GM12878 (cell line): ENCODE data around the gene MPC1. TPM values are rescaled to one million over a fixed set of nuclear protein-coding genes. Genes with fewer than 3 reads are reported as not detected.

Source experiments
- ATAC-seq: fragments of 200-7000 bp; cut with Tn5 transposase; 3 replicates; pipeline ENCODE4 v1.9.1; 2020; ENCODE audit warnings: mild to moderate bottlenecking, moderate library complexity
- BruUV-seq: library from RNA; stranded (reverse); fragments of 400-500 nt; replicated peaks from 2 replicates; lab custom pipeline; 2021; lab: Mats Ljungman, UMichigan
- CTCF ChIA-PET: fragments of 300-600 bp; sonication (Branson Sonifier 250); formaldehyde crosslinking; extraction: SDS; loops from one replicate; lab custom pipeline; 2021; ENCODE audit warnings: inconsistent platforms; lab: Yijun Ruan, JAX
- POLR2A ChIA-PET: fragments of 350-600 bp; formaldehyde crosslinking; extraction: SDS; loops from one replicate; lab custom pipeline; 2021; ENCODE audit warnings: inconsistent platforms; lab: Charles Lee
- RAD21 ChIA-PET: fragments of 300-600 bp; sonication (Branson Sonifier 250); formaldehyde crosslinking; loops from one replicate; lab custom pipeline; 2023; ENCODE audit warnings: antibody characterized with exemption; ENCODE audit not compliant: unreplicated experiment; lab: Charles Lee
- SMC1A ChIA-PET: fragments of 300-600 bp; sonication (Branson Sonifier 250); formaldehyde crosslinking; loops from one replicate; lab custom pipeline; 2023; ENCODE audit not compliant: unreplicated experiment, uncharacterized antibody; lab: Charles Lee
- DNase-seq: peaks from one replicate; pipeline ENCODE4 v3.0.0-alpha.2; 2011; ENCODE audit warnings: low read depth, low spot score
- FAIRE-seq: peaks from 3 replicates; lab custom pipeline; 2011; peaks lifted over from hg19 to GRCh38; lab: Jason Lieb, UNC
- H2AFZ ChIP-seq: 2 replicates; pipeline ENCODE4 v1.6.0; 2011; ENCODE audit warnings: low read depth, low read length, control low read depth; ENCODE audit not compliant: control insufficient read depth
- H3K27ac ChIP-seq: 2 replicates; pipeline ENCODE4 v1.5.1; 2011; ENCODE audit warnings: control low read depth; ENCODE audit not compliant: control insufficient read depth, insufficient read depth
- H3K27me3 ChIP-seq, 2 experiments: replicated peaks in 1 of 2; 2 replicates each; pipeline versions ENCODE4 v1.6.0 to v1.6.1; 2011; ENCODE audit warnings: low read length in 1 of 2; ENCODE audit not compliant: control insufficient read depth in 2 of 2, insufficient read depth in 2 of 2
- H3K36me3 ChIP-seq, 2 experiments: 2 replicates each; pipeline ENCODE4 v1.5.1; 2011; ENCODE audit warnings: low read length in 1 of 2; ENCODE audit not compliant: control insufficient read depth in 2 of 2, insufficient read depth in 2 of 2
- H3K4me1 ChIP-seq: 2 replicates; pipeline ENCODE4 v1.6.1; 2011; ENCODE audit warnings: mild to moderate bottlenecking, low read length, moderate library complexity, mixed read lengths; ENCODE audit not compliant: control insufficient read depth, insufficient read depth
- H3K4me2 ChIP-seq: 2 replicates; pipeline ENCODE4 v1.6.0; 2011; ENCODE audit warnings: control low read depth; ENCODE audit not compliant: control insufficient read depth, insufficient read depth
- H3K4me3 ChIP-seq: fragments of 200-600 bp; sonication (generic); 2 replicates; pipeline ENCODE4 v1.5.1; 2016
- H3K79me2 ChIP-seq: 2 replicates; pipeline ENCODE4 v1.6.0; 2011; ENCODE audit warnings: low read length; ENCODE audit not compliant: control insufficient read depth, insufficient read depth
- H3K9ac ChIP-seq: 2 replicates; pipeline ENCODE4 v1.8.0; 2011; ENCODE audit warnings: low read length, control low read depth, mixed read lengths; ENCODE audit not compliant: control insufficient read depth, insufficient read depth
- H3K9me3 ChIP-seq: replicated peaks from 3 replicates; pipeline ENCODE4 v1.5.1; 2011; ENCODE audit warnings: mild to moderate bottlenecking, low read length; ENCODE audit not compliant: control insufficient read depth, insufficient read depth
- H4K20me1 ChIP-seq: 2 replicates; pipeline ENCODE4 v1.6.0; 2011; ENCODE audit not compliant: control insufficient read depth, insufficient read depth
- DPF2 ChIP-seq: fragments of 450-650 bp; IDR thresholded peaks from 2 replicates; pipeline ENCODE4 v1.6.1; 2017; ENCODE audit warnings: mild to moderate bottlenecking
- ELK1 ChIP-seq: IDR thresholded peaks from 2 replicates; pipeline ENCODE4 v1.6.1; 2012; ENCODE audit warnings: low read depth, low read length, improper control_type of control experiment
- EZH2 ChIP-seq: IDR thresholded peaks from 2 replicates; pipeline ENCODE4 v1.6.1; 2012; ENCODE audit warnings: low read depth, mild to moderate bottlenecking, control low read depth, inconsistent platforms, low read length, borderline replicate concordance; ENCODE audit not compliant: control insufficient read depth
- GATAD2B ChIP-seq: fragments of 450-650 bp; conservative IDR thresholded peaks from 2 replicates; pipeline ENCODE4 v1.6.1; 2017; ENCODE audit warnings: low read depth, mild to moderate bottlenecking, moderate library complexity
- KLF5 ChIP-seq: fragments of 450-650 bp; IDR thresholded peaks from 2 replicates; pipeline ENCODE4 v1.6.1; 2014; ENCODE audit warnings: mild to moderate bottlenecking; ENCODE audit not compliant: partially characterized antibody
- NR2C1 ChIP-seq: fragments of 450-650 bp; IDR thresholded peaks from 2 replicates; pipeline ENCODE4 v1.6.1; 2017; ENCODE audit warnings: antibody characterized with exemption, mild to moderate bottlenecking, moderate library complexity
- RB1 ChIP-seq: fragments of 450-650 bp; formaldehyde crosslinking; IDR thresholded peaks from 2 replicates; pipeline ENCODE4 v1.6.1; 2017; ENCODE audit warnings: mild to moderate bottlenecking, borderline replicate concordance
- RFX5 ChIP-seq: IDR thresholded peaks from 2 replicates; pipeline ENCODE4 v1.6.1; 2011; ENCODE audit warnings: low read depth, low read length, improper control_type of control experiment
- RUNX3 ChIP-seq: IDR thresholded peaks from 2 replicates; pipeline ENCODE4 v1.6.1; 2012; ENCODE audit warnings: low read length, inconsistent platforms
- SIX5 ChIP-seq: IDR thresholded peaks from 2 replicates; pipeline ENCODE4 v1.6.1; 2011; ENCODE audit warnings: mild to moderate bottlenecking, low read depth, low read length, moderate library complexity; ENCODE audit not compliant: severe bottlenecking
- SKIL ChIP-seq: fragments of 450-650 bp; IDR thresholded peaks from 2 replicates; pipeline ENCODE4 v1.6.1; 2017; ENCODE audit warnings: mild to moderate bottlenecking, low read depth, inconsistent platforms; ENCODE audit not compliant: poor library complexity, severe bottlenecking
- SRF ChIP-seq, 2 experiments: IDR thresholded peaks; 2 replicates each; pipeline ENCODE4 v1.6.1; 2011; ENCODE audit warnings: low read depth in 2 of 2, low read length in 2 of 2, mild to moderate bottlenecking in 1 of 2, moderate library complexity in 1 of 2
- TCF12 ChIP-seq: IDR thresholded peaks from 2 replicates; pipeline ENCODE4 v1.6.1; 2011; ENCODE audit warnings: low read depth, mild to moderate bottlenecking, low read length
- USF1 ChIP-seq: IDR thresholded peaks from 2 replicates; pipeline ENCODE4 v1.6.1; 2011; ENCODE audit warnings: borderline replicate concordance, low read depth, mild to moderate bottlenecking, moderate library complexity, mixed read lengths, low read length; ENCODE audit not compliant: insufficient read depth; ENCODE audit errors: extremely low read length
- WRNIP1 ChIP-seq: IDR thresholded peaks from 2 replicates; pipeline ENCODE4 v1.6.1; 2011; ENCODE audit warnings: low read depth, low read length, improper control_type of control experiment, borderline replicate concordance
- ZBTB33 ChIP-seq: fragments of 450-650 bp; IDR thresholded peaks from 2 replicates; pipeline ENCODE4 v1.6.1; 2017; ENCODE audit warnings: mild to moderate bottlenecking
- ZNF622 ChIP-seq: fragments of 450-650 bp; IDR thresholded peaks from 2 replicates; pipeline ENCODE4 v1.6.1; 2017; ENCODE audit warnings: mild to moderate bottlenecking, inconsistent platforms
- ZZZ3 ChIP-seq: IDR thresholded peaks from 2 replicates; pipeline ENCODE4 v1.6.1; 2011; ENCODE audit warnings: low read depth; ENCODE audit not compliant: control insufficient read depth, insufficient read length
- WGBS: methylation state at CpG from one replicate; pipeline ENCODE4 v1.1.6; 2016; ENCODE audit warnings: low lambda C conversion rate; ENCODE audit not compliant: insufficient replicate concordance, insufficient coverage; ENCODE audit errors: missing lambda C conversion rate; 5-methylcytosine and 5-hydroxymethylcytosine counted together
- in situ Hi-C: fragments of 300-500 bp; cut with MboI; formaldehyde crosslinking; loops from 9 replicates; pipeline ENCODE4 v1.14.3; 2018; ENCODE audit warnings: mixed read lengths
- intact Hi-C: fragments of 100-400 bp; cut with micrococcal nuclease; formaldehyde crosslinking; loops from one replicate; pipeline ENCODE4 v1.14.2; 2022; ENCODE audit not compliant: unreplicated experiment
- polyA plus RNA-seq, 11 experiments: library from polyadenylated mRNA; depleted of rRNA in 4 of 11; unstranded in 6 of 11; stranded (reverse) in 5 of 11; fragments of >200 nt; fragmentation: Nextera tagmentation in 4 of 11; fragmentation: Illumina TruSeq in 1 of 11; extraction: Ambion mirVana in 4 of 11; extraction: Trizol in 1 of 11; gene quantifications; 1 replicate in 1 of 11; 2 replicates in 10 of 11; pipeline versions ENCODE4 v1.2.1 to v1.2.3, GENCODE V29; 2011 to 2016; ENCODE audit warnings: inconsistent platforms in 2 of 11, missing spikeins in 2 of 11, low read depth in 1 of 11
- total RNA-seq, 4 experiments: library from RNA; depleted of rRNA in 3 of 4; stranded (reverse); fragments of >200 nt in 3 of 4; fragmentation: Illumina TruSeq in 1 of 4; extraction: Trizol in 1 of 4; gene quantifications; 2 replicates each; pipeline versions ENCODE4 v1.2.1 to v1.2.3, GENCODE V29; 2013 to 2021

Gene MPC1
- total and polyA plus RNA-seq, 10 of the 15 experiments (the other 5 are each of a cell fraction or from before 2014, with no cell fraction given) = 53.2 to 177 (median 78.8) TPM

- Histone ChIP-seq H3K4me1 (peaks cover 13% of the 10 kb centered on the region), H3K9ac (no peak overlapping the region), H3K9me3 (no peaks in the 10 kb centered on the region; the same call in 2 of the 3 replicates), H4K20me1 (no peaks in the 10 kb centered on the region), H3K36me3 (no peaks in the 10 kb centered on the region), H3K4me2 (peak overlapping the region; percentile 67), H2AFZ (no peak overlapping the region), H3K4me3 (no peak overlapping the region), H3K27ac (no peak overlapping the region), H3K79me2 (no peaks in the 10 kb centered on the region), H3K27me3 (no peaks in the 10 kb centered on the region; a peak in 1 of 4 replicates)
- intact Hi-C loops = no loop called here
- CTCF ChIA-PET = interaction anchor here (0.5 to 1.1 kb wide), 3 partner anchors 16 to 519 kb away, joined by 3 read pairs; no protein-coding TSS in a partner anchor
- SMC1A ChIA-PET = no interaction called here
- ATAC-seq (peak; percentile 17), DNase-seq (no peak), FAIRE-seq (no peak)
- POLR2A ChIA-PET = no interaction called here
- no TSS peak for BruUV-seq
- RAD21 ChIA-PET = no interaction called here
- WGBS = 89% methylated on average over 15 of the region's 15 CpGs
- in situ Hi-C loops = no loop called here
- no peak for TF ChIP-seq GATAD2B
- TF ChIP-seq ZBTB33 = no peak
- TF ChIP-seq RB1 = no peak
- TF ChIP-seq SRF (IDR thresholded peaks at IDR 0.05; ENCODE audit: low read depth in 2 of 2, low read length in 2 of 2) = no peak
- no peak for TF ChIP-seq SKIL
- no peak for TF ChIP-seq NR2C1
- TF ChIP-seq WRNIP1 = no peak
- no peak for TF ChIP-seq RFX5
- no peak for TF ChIP-seq ELK1
- no peak for TF ChIP-seq KLF5
- TF ChIP-seq USF1 = no peak
- no peak for TF ChIP-seq ZNF622
- no peak for TF ChIP-seq SIX5
- no peak for TF ChIP-seq ZZZ3
- no peak for TF ChIP-seq TCF12
- TF ChIP-seq RUNX3 = no peak
- TF ChIP-seq EZH2 = no peak
- no peak for TF ChIP-seq DPF2
Observed at GRCh38 chr6:166419717-166420116, 37.0 kb upstream of the MPC1 start.
